Measurements from ENCODE around the gene RPL26. TPM values are rescaled to one million over a fixed set of nuclear protein-coding genes. Genes with fewer than 3 reads are reported as not detected.
"Not testable (repeated sequence)": the region's sequence is repeated elsewhere in the genome, so short reads cannot be mapped to it uniquely, and the experiment has no call there.

Gene RPL26
- total and polyA plus RNA-seq, 4 donors = 1,389 to 3,574 (median 1,470) TPM

DNA sequence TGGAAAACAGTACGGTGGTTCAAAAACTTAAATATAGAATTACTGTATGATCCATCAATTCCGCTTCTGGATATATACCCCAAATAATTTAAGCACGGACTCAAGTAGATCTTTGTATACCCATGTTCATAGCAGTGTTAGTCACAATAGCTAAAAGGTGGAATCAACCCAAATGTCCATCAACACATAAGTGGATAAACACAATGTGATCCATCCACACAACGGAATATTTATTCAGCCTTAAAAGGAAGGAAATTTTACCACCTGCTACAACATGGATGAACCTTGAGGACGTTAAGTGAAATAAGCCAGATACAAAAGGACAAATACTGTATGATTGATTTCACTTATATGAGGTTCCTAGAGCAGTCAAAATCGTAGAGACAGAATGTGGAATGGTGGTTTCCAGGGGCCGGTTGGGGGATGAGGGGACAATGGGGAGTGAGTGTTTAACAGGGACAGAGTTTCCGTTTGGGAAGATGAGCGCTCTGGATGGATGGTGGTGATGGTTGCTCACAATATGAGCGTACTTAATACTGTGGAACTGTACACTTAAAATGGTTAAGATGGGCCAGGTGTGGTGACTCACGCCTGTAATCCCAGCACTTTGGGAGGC, 20.0 kb upstream of the RPL26 start:
- DNase-seq (ENCODE audit: low read depth in 4 of 6, low spot score in 6 of 6) = no peak
- H3K27ac ChIP-seq (ENCODE audit: low read depth, low read length) = no peak overlapping the region
- H3K27me3 ChIP-seq (ENCODE audit: control insufficient read depth, insufficient read depth, low read length) = peaks cover 2% of the 10 kb centered on the region
- H3K4me1 ChIP-seq (ENCODE audit: control insufficient read depth, insufficient read depth, low read length) = no peaks in the 10 kb centered on the region
- 80% methylated on average over 7 of the region's 11 CpGs for WGBS (ENCODE audit: insufficient coverage)
- no peak overlapping the region for H3K4me3 ChIP-seq (ENCODE audit: low read depth, low read length)
- no peaks in the 10 kb centered on the region for H3K36me3 ChIP-seq (ENCODE audit: control insufficient read depth, insufficient read depth, low read length)
- H3K9me3 ChIP-seq (ENCODE audit: control insufficient read depth, insufficient read depth, low read length) = no peaks in the 10 kb centered on the region

DNA sequence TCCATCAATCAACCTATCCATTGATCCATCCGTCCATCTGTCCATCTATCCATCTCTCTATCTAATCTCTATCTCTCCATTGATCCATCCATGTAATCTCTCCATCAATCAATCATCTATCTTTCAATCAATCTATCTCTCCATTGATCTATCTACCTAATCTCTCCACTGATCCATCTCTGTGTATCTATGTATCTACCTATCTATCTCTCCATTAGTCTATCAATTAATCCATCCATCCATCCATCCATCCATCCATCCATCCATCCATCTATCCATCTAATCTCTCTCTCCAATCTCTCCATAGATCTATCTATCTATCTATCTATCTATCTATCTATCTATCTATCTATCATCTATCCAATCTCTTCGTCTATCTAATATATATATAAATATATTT, 18.1 kb upstream of the RPL26 start:
- H3K27ac ChIP-seq (ENCODE audit: low read depth, low read length) = no peak overlapping the region
- no peak for DNase-seq (ENCODE audit: low read depth in 4 of 6, low spot score in 6 of 6)
- H3K36me3 ChIP-seq (ENCODE audit: control insufficient read depth, insufficient read depth, low read length) = no peaks in the 10 kb centered on the region
- no peak overlapping the region for H3K4me3 ChIP-seq (ENCODE audit: low read depth, low read length)
- H3K4me1 ChIP-seq (ENCODE audit: control insufficient read depth, insufficient read depth, low read length) = no peaks in the 10 kb centered on the region
- H3K9me3 ChIP-seq (ENCODE audit: control insufficient read depth, insufficient read depth, low read length) = no peaks in the 10 kb centered on the region
- 80% methylated on average over 1 of the region's 2 CpGs for WGBS (ENCODE audit: insufficient coverage)
- H3K27me3 ChIP-seq (ENCODE audit: control insufficient read depth, insufficient read depth, low read length) = peaks cover 9% of the 10 kb centered on the region

GRCh38 chr17:8398980-8399379, 16.0 kb upstream of the RPL26 start:
- Histone ChIP-seq H3K4me3 (ENCODE audit: low read depth, low read length) (no peak overlapping the region), H3K36me3 (ENCODE audit: control insufficient read depth, insufficient read depth, low read length) (no peaks in the 10 kb centered on the region), H3K9me3 (ENCODE audit: control insufficient read depth, insufficient read depth, low read length) (no peaks in the 10 kb centered on the region), H3K27me3 (ENCODE audit: control insufficient read depth, insufficient read depth, low read length) (peaks cover 10% of the 10 kb centered on the region), H3K27ac (ENCODE audit: low read depth, low read length) (no peak overlapping the region), H3K4me1 (ENCODE audit: control insufficient read depth, insufficient read depth, low read length) (no peaks in the 10 kb centered on the region)
- DNase-seq (ENCODE audit: low read depth in 4 of 6, low spot score in 6 of 6) = no peak
- 55% methylated on average over 2 of the region's 6 CpGs for WGBS (ENCODE audit: insufficient coverage)

GRCh38 chr17:8397636-8398035, 14.6 kb upstream of the RPL26 start, which contains the start of gene RNF222:
Gene RNF222, minus strand, starts transcription at chr17:8397827. Its CDS starts 4,366 bp downstream, at chr17:8393461.
- H3K9me3 ChIP-seq (ENCODE audit: control insufficient read depth, insufficient read depth, low read length) = no peaks in the 10 kb centered on the region
- H3K36me3 ChIP-seq (ENCODE audit: control insufficient read depth, insufficient read depth, low read length) = no peaks in the 10 kb centered on the region
- H3K27me3 ChIP-seq (ENCODE audit: control insufficient read depth, insufficient read depth, low read length) = peaks cover 13% of the 10 kb centered on the region
- no peaks in the 10 kb centered on the region for H3K4me1 ChIP-seq (ENCODE audit: control insufficient read depth, insufficient read depth, low read length)
- no peak within 1 kb of the TSS for H3K4me3 ChIP-seq (ENCODE audit: low read depth, low read length)
- DNase-seq (ENCODE audit: low read depth in 4 of 6, low spot score in 6 of 6) = no peak
- 68% methylated on average over 13 of the region's 13 CpGs for WGBS (ENCODE audit: insufficient coverage)
- no peak within 1 kb of the TSS for H3K27ac ChIP-seq (ENCODE audit: low read depth, low read length)

DNA sequence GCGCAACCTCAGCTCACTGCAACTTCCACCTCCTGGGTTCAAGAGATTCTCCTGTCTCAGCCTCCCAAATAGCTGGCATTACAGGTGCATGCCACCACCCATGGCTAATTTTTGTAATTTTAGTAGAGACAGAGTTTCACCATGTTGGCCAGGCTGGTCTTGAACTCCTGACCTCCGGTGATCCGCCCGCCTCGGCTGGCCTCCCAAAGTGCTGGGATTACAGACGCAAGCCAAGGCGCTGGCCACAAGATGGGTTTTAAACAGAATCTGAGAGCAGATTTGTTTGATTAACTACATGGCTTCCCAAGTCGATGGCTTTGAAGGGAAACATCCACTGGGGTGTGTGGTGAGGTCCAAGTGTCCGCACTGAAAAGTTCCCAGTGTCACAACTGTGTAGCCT, 11.5 kb upstream of the RPL26 start:
- not testable (repeated sequence) for H3K36me3 ChIP-seq (ENCODE audit: control insufficient read depth, insufficient read depth, low read length); H3K4me1 ChIP-seq (ENCODE audit: control insufficient read depth, insufficient read depth, low read length); H3K9me3 ChIP-seq (ENCODE audit: control insufficient read depth, insufficient read depth, low read length); DNase-seq (ENCODE audit: low read depth in 4 of 6, low spot score in 6 of 6); H3K27ac ChIP-seq (ENCODE audit: low read depth, low read length); H3K4me3 ChIP-seq (ENCODE audit: low read depth, low read length)
- H3K27me3 ChIP-seq (ENCODE audit: control insufficient read depth, insufficient read depth, low read length) = peaks cover 13% of the 10 kb centered on the region
- WGBS (ENCODE audit: insufficient coverage) = 97% methylated on average over 7 of the region's 9 CpGs

DNA sequence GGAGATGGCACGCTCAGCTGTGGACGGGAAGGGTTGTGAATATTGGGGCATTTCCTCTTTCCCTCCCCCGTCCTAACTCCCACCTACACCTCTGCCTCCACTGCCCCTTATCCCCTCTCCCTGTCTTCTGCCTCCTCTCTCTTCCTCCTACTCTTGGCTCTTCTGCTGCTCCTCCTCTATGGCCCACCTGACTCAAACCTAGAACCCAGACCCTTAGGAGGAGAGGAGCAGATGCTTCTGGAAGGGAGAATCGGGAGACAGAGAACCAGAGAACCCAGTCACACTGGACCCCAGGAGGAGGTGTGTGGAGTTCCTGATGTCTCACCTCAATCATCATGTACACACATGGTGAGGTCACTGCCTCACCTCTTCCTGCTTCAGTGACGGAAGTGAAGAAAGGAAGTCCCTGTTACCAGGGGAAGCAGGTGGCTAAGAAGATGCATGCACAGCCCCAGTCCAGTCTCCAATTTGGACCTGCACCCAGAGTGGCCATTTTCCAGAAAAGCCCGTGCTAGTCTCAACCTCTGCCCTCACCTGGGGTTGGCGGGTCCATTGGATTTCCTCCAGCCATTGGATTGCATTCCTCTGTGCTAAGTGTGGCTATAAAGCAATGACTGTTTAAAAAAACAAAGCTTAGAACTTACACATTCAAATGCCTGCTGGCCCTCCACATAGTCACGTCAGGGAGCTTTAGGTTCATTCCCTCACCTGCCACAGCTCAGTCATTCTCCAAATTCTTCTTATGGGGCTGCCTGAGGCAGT, 10.7 kb upstream of the RPL26 start:
- H3K9me3 ChIP-seq (ENCODE audit: control insufficient read depth, insufficient read depth, low read length) = no peaks in the 10 kb centered on the region
- peaks cover 12% of the 10 kb centered on the region for H3K27me3 ChIP-seq (ENCODE audit: control insufficient read depth, insufficient read depth, low read length)
- DNase-seq (ENCODE audit: low read depth in 4 of 6, low spot score in 6 of 6) = no peak
- no peak overlapping the region for H3K4me3 ChIP-seq (ENCODE audit: low read depth, low read length)
- H3K36me3 ChIP-seq (ENCODE audit: control insufficient read depth, insufficient read depth, low read length) = no peaks in the 10 kb centered on the region
- no peaks in the 10 kb centered on the region for H3K4me1 ChIP-seq (ENCODE audit: control insufficient read depth, insufficient read depth, low read length)
- no peak overlapping the region for H3K27ac ChIP-seq (ENCODE audit: low read depth, low read length)
- WGBS (ENCODE audit: insufficient coverage) = 55% methylated on average over 4 of the region's 8 CpGs

DNA sequence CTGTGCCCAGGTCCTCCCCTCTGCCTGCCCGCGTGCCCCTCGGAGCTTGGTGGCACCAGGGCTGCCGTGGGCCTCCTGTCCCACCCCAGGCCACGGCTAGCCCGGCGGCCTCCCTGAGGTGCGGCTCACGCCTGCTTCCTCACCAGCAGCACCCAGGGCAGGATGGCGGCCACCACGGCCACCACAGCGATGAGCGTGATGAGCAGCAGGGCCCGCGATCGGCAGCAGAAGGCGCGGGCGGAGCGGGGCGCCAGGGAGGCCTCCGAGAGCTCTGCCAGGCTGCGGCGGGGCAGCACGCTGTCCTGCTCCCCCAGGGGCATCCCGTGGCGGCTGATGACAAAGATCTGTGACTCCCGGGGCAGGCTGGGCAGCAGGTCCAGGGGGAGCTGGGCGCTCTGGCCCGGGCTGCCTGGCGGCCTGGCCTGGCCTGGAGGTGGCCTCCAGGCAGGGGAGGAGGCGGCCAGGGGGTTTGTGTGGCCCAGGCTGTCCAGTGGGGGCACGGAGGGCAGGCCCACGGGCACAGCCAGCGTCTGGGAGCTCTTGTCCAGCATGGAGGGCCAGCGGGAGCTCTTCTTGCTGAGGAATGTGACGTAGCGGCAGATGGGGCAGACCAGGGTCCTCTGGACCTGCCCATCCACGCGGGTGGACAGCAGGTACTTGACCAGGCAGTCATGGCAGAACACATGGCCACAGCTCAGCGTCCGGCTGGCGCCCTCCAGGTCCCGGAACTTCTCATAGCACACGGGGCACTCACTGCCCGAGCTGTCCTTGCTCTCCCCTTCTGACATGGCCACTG, 9.9 kb upstream of the RPL26 start:
- Histone ChIP-seq H3K27ac (ENCODE audit: low read depth, low read length) (no peak overlapping the region), H3K27me3 (ENCODE audit: control insufficient read depth, insufficient read depth, low read length) (peaks cover 12% of the 10 kb centered on the region), H3K36me3 (ENCODE audit: control insufficient read depth, insufficient read depth, low read length) (no peaks in the 10 kb centered on the region), H3K9me3 (ENCODE audit: control insufficient read depth, insufficient read depth, low read length) (no peaks in the 10 kb centered on the region), H3K4me1 (ENCODE audit: control insufficient read depth, insufficient read depth, low read length) (no peaks in the 10 kb centered on the region), H3K4me3 (ENCODE audit: low read depth, low read length) (no peak overlapping the region)
- DNase-seq (ENCODE audit: low read depth in 4 of 6, low spot score in 6 of 6) = no peak
- WGBS (ENCODE audit: insufficient coverage) = 87% methylated on average over 45 of the region's 46 CpGs

GRCh38 chr17:8392274-8392673, 9.3 kb upstream of the RPL26 start:
- Histone ChIP-seq H3K9me3 (ENCODE audit: control insufficient read depth, insufficient read depth, low read length) (no peaks in the 10 kb centered on the region), H3K27me3 (ENCODE audit: control insufficient read depth, insufficient read depth, low read length) (peaks cover 12% of the 10 kb centered on the region), H3K4me3 (ENCODE audit: low read depth, low read length) (no peak overlapping the region), H3K4me1 (ENCODE audit: control insufficient read depth, insufficient read depth, low read length) (no peaks in the 10 kb centered on the region), H3K27ac (ENCODE audit: low read depth, low read length) (no peak overlapping the region), H3K36me3 (ENCODE audit: control insufficient read depth, insufficient read depth, low read length) (no peaks in the 10 kb centered on the region)
- 67% methylated on average over 18 of the region's 18 CpGs for WGBS (ENCODE audit: insufficient coverage)
- no peak for DNase-seq (ENCODE audit: low read depth in 4 of 6, low spot score in 6 of 6)

DNA sequence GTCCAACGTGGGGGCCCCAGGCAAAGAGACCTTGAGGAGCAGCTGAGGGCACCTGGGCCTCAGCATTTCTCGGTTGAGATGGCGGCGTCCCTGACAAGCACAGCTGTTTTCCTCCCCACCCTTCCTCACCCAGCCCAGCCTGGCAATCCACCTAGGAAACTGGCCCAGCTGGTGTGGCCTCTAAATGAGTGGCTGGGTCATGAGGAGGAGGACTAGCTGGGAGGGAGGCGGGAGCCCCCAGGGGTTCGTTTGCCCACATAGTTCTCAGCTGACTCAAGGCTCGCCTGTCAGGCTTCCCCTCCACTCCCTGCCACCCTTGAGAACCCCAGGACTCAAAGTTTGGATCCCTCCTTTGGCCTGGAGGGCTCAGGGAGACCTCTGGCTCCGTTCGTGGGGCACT, 8.7 kb upstream of the RPL26 start:
- H3K36me3 ChIP-seq (ENCODE audit: control insufficient read depth, insufficient read depth, low read length) = no peaks in the 10 kb centered on the region
- WGBS (ENCODE audit: insufficient coverage) = 21% methylated on average over 5 of the region's 9 CpGs
- peaks cover 10% of the 10 kb centered on the region for H3K27me3 ChIP-seq (ENCODE audit: control insufficient read depth, insufficient read depth, low read length)
- no peak for DNase-seq (ENCODE audit: low read depth in 4 of 6, low spot score in 6 of 6)
- no peaks in the 10 kb centered on the region for H3K4me1 ChIP-seq (ENCODE audit: control insufficient read depth, insufficient read depth, low read length)
- no peak overlapping the region for H3K27ac ChIP-seq (ENCODE audit: low read depth, low read length)
- H3K9me3 ChIP-seq (ENCODE audit: control insufficient read depth, insufficient read depth, low read length) = no peaks in the 10 kb centered on the region
- H3K4me3 ChIP-seq (ENCODE audit: low read depth, low read length) = no peak overlapping the region
